Jurkat, Clone E6-1 (cell line): Measurements from ENCODE around the gene HADHA.

Experiments
- DNase-seq: peaks from one replicate; pipeline ENCODE4 v3.0.0-alpha.2; 2011; ENCODE audit warnings: low read depth, low spot score
- H3K4me3 ChIP-seq: 2 replicates; pipeline ENCODE4 v1.5.1; 2011; ENCODE audit warnings: mild to moderate bottlenecking, low read length, control low read depth, moderate library complexity

Gene HADHA

DNA sequence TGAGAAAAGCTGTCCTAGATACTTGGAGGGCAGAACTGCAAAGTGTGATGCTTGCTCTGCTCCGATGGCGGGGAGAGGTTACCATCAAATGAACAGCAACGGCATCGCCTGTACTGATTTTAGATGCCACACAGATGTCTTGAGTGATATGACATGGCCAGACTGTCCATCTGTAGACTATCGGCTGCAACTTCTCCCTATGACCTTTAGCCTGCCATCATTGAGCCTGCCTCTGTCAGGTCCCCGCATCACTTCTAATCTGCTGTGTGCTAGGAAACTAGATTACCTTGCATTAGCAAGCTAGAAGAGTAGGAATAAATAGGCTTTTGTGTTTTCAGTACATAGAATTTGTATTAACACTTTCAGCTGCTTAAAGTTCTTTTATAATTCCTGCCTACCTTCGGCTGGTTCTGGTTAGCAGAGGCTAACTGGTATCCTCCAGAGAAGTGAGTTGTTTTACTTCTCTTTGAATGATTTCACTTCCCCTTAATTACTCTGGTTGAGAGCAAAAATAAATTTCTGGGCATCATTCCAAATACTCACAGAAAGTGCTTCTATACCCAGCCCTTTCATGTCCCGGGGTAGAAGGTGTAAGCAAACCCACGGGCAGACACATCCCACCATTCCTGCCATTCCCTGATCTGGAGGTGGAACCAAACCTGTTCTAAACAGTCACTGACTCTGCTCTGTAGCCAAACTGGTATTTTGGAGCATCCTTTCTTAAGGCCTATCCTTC lies 47.6 kb downstream of the HADHA start:
- no peak for DNase-seq
- no peak overlapping the region for H3K4me3 ChIP-seq

GRCh38 chr2:26195040-26195984 lies 49.1 kb downstream of the HADHA start:
- DNase-seq: no peak
- H3K4me3 ChIP-seq: no peak overlapping the region

GRCh38 chr2:26193578-26194231 lies 50.7 kb downstream of the HADHA start:
- no peak for DNase-seq
- no peak overlapping the region for H3K4me3 ChIP-seq

GRCh38 chr2:26191316-26192159 lies 52.9 kb downstream of the HADHA start:
- no peak overlapping the region for H3K4me3 ChIP-seq
- DNase-seq: no peak

GRCh38 chr2:26190369-26190768 lies 54.1 kb downstream of the HADHA start:
- no peak overlapping the region for H3K4me3 ChIP-seq
- no peak for DNase-seq

DNA sequence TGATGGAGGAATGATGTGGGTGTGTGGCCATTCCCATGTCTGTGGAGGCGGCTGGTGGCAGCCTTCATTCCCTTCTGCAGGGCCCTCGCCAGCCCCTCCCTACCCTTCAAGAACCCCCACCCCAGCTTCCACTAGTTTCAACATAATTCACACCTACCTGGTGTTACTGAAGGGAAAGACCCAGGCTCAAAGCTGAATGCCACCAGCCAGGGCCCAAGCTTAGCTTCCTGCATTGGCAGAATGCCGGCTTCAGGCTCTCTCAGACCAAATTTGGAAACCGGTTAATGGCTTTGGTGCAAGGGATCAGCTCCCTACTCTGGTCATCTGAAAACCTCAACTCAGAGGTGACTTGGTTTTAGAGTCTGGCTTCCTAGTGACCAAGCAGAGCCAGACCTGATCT lies 54.7 kb downstream of the HADHA start:
- no peak overlapping the region for H3K4me3 ChIP-seq
- DNase-seq: no peak

DNA sequence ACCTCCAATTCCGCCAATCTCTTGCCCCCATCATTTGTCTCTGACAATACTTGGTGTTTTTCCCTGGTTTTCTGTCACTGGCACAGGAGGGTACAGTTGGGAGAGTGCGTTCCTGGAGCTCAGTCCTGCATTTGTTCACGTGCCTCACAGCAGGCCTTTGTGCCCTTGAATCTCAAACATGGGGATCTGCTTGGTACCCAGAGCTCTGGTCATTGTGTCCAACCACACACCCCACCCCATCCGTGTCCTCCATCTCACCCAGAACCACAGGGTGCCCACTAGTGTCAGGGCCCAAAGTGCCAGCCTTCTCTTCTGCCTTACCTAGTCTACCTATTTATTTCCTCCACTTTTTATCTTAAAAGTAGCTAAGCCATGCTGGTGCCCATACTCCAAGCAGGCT lies 55.3 kb downstream of the HADHA start:
- DNase-seq: no peak
- H3K4me3 ChIP-seq: no peak overlapping the region

- no peak overlapping the region for H3K4me3 ChIP-seq
- no peak for DNase-seq
Measured at GRCh38 chr2:26187537-26188104, 56.8 kb downstream of the HADHA start.

DNA sequence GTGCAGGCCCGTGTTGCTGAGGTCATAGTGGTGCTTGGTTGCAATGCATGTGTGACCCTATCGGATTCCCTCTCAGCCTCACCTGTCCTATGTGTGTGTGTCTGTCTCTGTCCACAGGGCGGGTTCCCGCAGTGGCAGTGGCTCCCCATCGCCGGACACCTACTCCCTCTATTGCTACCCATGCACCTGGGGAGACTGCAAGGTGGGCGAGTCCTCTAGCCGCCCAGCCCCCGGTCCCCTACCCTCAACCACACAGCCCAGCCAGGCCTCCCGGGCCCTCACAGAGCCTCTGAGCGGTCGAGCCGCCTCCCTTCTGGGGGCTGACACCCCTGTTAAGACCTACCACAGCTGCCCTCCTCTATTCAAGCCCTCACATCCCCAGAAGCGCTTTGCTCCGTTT lies 57.3 kb downstream of the HADHA start:
- H3K4me3 ChIP-seq: no peak overlapping the region
- no peak for DNase-seq

GRCh38 chr2:26185954-26186770 lies 58.3 kb downstream of the HADHA start:
- no peak overlapping the region for H3K4me3 ChIP-seq
- DNase-seq: no peak

- peak overlapping the region; percentile 15 for H3K4me3 ChIP-seq
- no peak for DNase-seq
Measured at GRCh38 chr2:26185304-26185928, 59.0 kb downstream of the HADHA start.

DNA sequence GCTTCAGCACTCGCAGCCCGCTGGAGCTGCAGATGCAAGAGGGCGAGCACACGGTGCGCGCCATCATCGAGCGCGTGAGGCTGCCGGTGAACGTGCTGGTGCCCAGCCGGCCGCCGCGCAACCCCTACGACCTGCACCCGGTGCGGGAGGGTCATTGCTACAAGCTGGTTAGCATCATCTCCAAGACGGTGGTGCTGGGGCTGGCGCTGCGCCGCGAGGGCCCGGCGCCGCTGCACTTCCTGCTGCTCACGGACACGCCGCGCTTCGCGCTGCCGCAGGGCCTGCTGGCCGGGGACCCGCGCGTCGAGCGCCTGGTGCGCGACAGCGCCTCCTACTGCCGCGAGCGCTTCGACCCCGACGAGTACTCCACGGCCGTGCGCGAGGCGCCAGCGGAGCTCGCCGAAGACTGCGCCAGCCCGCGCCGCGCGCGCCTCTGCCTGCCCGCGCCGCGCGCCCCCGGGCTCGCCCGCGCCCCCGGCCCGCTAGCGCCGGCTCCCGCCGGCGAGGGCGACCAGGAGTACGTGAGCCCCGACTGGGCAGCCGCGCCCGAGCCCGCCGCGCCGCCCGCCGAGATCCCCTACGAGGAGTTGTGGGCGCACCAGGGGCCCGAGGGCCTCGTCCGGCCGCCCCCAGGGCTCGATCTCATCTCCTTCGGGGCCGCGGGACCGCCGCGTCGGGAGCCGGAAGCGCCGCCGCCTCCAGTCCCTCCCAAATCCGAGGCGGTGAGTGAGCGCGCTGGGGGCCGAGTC lies 59.7 kb downstream of the HADHA start:
- H3K4me3 ChIP-seq: peak overlapping the region; percentile 22
- peak; percentile 59 for DNase-seq

- H3K4me3 ChIP-seq: peak overlapping the region; percentile 22
Measured at GRCh38 chr2:26184121-26184520, 60.3 kb downstream of the HADHA start.

GRCh38 chr2:26182887-26183630 lies 61.4 kb downstream of the HADHA start:
- DNase-seq: no peak
- no peak overlapping the region for H3K4me3 ChIP-seq

More at GRCh38 chr2:26184121-26184520, 60.3 kb downstream of the HADHA start:
- no peak for DNase-seq

DNA sequence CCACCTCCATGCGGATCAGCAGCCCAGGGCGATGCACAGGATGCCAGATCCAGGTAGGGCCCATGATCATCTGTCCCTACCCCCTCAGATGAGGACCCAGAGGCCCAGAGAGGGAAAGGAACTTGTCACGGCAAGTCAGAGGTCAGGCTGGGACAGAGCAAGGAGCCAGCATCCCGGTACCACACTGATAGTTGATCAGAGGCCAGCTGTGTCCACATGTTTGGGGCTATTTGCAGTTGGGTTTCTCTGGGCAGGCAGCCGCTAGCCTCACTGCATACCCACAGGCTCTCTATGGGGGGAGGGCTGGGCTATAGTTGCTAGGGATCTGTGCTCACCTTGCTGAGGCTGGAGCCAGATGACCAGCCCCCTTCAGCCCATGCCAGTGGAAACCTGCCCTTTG lies 62.0 kb downstream of the HADHA start:
- no peak overlapping the region for H3K4me3 ChIP-seq
- DNase-seq: no peak

DNA sequence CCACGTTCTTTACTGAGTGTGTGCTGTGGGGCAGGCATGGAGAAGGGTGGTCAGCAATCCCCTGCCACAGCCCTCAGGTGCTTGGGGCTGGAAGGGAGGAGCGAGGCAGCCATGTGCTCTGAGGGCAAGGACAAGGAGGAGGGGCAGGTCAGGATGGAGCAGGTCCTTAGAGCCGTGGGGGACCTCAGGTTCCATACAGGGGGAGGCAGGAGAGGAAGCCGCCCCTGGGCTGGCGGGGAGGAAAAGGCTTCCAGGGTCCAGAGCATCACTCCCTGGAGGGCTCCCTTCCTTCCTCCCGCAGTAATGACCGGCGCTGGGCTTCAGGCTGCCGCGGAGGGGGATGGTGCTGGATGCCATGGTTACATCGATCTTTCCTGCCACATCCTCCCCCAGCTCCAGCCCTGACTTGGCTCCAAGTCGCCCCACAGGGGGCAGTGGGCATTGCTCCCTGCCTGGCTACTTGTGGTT lies 65.0 kb downstream of the HADHA start:
- H3K4me3 ChIP-seq: peak overlapping the region; percentile 56
- no peak for DNase-seq
